GM20431 (cell line): ENCODE measurements around the gene IGF2R.

Experiments used
- in situ Hi-C: fragments of 300-500 bp; cut with MseI, MboI; formaldehyde crosslinking; loops from one replicate; pipeline ENCODE4 v1.15.0; 2020; ENCODE audit warnings: low sequenced_read_pairs; ENCODE audit not compliant: unreplicated experiment

IGF2R gene

GRCh38 chr6:160147146-160147536 is 178.3 kb downstream of the IGF2R start:
- in situ Hi-C loops, result no loop called here

DNA sequence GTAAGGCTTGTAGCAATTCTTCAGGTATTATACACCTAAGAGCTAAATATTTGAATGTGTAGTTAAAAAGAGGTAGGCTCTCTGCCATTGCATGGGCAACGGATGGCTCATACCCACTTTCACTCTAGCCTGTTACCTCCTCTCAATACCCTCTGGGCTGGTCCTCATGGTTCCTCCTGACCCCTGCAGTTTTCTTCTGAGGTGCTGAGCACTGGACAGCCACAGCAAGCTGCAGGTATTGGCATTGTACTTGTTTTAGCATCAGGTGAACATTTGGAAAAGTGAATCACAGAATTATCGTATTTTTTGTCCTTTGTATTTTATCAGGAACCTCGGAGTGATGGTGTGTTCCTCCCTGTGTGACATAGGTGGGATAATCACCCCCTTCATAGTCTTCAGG is 185.6 kb downstream of the IGF2R start:
- in situ Hi-C loops, result no loop called here

GRCh38 chr6:160156842-160157241 is 188.0 kb downstream of the IGF2R start:
- in situ Hi-C loops, result no loop called here

DNA sequence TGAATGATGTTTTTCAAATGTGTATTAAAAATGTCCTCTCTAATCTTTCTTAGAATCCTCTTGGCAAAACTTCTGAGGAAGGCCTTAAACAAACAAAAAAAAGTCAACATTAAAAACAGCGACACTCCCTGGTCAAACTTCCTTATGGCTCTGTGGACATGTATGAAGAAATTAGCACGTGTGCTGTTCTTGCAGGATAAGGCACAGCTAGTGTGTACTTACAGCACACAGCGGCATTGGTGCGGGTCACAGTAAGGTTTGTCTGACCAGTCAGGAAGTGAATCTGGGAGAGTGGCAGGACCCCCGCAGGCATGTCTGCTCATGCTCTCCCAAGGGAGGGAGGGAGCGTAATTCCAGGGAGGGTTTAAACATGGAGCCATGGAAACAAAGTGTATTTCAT is 191.6 kb downstream of the IGF2R start:
- in situ Hi-C loops, result no loop called here
